GM19351 (cell line): ENCODE results near the gene AK8.

Source experiments
- ATAC-seq: cut with Tn5 transposase; IDR thresholded peaks from one replicate; pipeline ENCODE4 v1.9.1; 2021; ENCODE audit warnings: mild to moderate bottlenecking, moderate library complexity; ENCODE audit not compliant: unreplicated experiment

AK8 gene

DNA sequence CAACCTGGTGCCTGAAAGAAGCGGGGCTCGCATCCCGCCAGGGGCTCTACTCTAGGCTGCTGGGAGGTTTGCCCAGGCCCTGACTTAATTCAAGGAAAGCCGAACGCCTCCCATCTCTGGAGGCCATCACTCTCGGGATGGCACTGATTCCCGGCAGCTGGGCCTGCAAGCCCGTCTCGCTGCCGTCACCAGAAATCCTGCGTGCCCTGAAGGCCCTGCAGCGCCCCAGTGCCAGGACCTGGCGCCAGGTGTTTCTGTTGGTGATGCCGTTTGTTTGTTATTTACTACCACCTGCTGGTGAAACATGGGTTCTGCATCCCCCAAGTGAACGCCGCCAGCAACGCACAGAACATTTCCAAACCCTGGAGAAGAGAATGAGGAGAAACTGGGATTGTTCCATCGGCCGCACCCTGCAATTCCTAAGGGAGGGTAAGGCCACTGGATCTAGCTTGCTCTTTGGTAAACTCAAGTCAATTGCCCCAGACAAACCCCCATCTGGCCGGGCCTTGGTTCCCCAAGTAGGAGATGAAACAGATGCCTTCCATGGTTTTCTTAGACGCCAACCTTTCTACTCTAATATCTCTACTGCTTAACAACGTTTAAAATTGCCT, 77.9 kb downstream of the AK8 start:
- no peak for ATAC-seq

DNA sequence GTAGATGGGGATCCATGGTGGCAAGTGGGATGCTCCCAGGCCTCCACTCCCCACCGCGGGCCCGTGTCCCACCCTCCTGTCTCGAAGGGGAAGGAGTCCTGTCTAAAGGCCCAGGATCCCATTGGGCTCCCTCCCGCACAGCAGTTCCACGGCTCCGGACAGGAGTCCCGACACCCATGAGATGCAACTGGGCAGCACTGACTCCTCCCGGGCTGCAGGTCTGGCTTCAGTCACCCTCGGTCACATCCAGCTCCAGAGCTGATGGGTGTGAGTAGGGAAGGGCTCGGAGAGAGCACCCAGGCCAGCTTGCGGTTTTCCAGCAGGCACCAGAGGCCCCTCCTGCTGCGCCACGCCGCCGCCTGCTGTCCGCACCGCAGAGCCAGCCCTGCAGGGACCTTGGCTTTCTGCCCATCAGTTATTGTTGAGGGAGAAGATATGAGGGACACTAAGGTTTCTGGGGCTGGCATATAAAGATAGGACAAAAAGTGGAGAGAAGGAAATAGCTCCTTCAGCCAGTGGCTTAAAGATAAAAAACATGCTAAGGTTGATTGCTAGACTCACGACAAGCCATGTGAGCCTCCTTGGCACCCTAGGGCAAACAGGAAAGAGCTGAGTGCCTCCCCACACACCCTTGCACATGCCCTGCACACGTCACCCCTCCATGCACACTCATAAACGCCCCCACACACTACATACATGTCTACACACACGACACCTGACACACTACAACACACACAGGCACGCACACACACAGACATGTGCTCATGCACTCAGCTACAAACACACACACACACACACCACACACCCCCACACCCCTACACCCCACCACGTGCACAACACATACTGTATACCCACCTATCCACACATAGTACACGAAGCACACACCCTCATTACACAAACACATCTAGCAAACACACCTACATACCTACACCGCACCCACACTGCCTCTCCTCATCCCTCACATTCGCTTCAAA, 79.0 kb downstream of the AK8 start:
- no peak for ATAC-seq

DNA sequence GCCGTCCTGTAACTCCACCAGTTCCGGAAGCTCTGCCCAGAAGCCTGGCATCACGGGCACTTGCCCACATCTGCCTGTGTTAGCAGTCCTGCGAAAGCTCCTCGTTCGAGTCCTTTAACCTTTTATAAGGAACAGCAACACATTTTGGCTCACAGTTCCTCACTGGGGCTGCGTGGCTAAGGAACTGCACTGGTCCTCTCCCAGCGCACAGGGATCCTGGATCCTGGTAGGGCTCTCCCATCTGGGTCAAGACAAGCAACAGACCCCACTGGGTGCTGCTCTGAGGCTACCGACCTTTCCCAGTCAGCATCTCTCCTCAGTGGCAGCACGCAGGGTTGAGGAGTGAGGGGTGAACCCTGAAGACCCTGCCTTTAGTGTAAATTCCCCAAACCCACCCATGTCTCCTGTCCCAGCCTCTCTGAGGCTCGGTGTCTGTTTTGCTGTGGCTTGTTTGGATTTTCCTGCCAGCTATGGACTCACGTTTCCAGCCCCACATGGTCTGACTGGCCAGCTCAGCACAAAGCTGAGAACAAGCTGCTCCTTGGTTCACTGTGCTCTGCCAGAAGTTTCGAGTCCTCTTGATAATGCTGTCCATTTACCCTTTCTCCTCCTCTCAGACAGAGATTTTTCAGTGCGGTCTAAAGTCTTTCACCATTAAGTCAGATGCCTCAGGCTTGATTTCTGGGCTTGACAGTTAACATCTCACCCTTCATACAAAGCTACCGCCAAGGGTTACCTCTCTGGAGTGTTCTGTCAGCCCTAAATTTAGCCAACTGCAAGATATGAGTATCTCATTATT, 80.0 kb downstream of the AK8 start:
- no peak for ATAC-seq

GRCh38 chr9:132795511-132796303, 82.4 kb downstream of the AK8 start:
- ATAC-seq, result no peak

DNA sequence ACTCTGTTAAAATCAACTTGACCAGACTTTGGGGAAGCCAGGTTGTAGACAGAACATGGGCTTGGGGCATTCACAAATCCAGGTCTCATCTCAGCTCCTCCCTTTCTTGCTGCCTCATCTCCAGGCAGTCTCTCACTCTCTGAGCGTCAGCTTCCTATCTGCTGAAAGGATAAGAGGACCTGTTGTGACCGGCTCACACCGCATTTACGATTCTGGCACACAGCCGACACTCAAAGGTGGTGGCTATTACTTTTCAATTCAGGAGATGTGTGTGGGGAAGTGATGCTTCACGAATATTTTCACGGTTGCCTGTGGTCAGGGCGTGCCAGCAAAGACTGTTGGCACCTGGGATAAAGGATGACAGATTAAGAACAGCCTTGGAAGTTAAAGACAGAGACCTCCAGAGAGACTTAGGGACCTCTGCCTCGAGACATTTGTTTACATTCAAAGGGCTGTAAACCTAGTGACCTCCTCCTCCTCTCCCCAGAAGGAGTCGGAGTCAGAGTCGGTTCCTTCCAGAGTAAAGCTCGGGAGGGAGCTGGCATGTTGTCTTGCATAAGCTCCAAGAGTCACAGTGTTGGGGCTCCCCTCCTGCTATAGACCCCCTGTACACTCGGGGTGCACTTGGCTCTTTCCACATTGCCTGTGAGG, 83.2 kb downstream of the AK8 start:
- no peak for ATAC-seq

- no peak for ATAC-seq
Observed at GRCh38 chr9:132793606-132794580, 84.2 kb downstream of the AK8 start.

DNA sequence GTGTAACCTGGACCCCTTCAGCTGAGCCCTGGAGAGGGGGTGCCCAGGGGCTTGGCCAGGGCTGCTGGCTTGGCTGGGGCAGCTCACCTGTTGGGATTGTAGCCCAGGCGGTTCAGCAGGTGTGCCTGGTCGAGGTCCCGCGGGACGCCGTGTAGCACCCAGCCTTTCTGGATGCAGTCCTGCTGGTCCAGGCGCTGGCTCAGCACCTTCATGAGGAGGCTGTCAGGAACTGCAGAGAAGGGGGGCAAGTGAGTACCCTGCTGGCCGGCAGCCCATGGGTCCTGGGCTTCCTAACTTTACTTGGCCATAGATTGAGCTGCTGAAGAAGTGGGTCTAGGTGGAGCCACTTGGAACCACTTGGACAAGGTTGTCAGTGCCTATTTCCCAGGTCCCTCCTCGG, 85.5 kb downstream of the AK8 start:
- no peak for ATAC-seq

GRCh38 chr9:132791699-132792240, 86.3 kb downstream of the AK8 start:
- ATAC-seq, result no peak

- no peak for ATAC-seq
Observed at GRCh38 chr9:132789719-132790118, 88.4 kb downstream of the AK8 start.

- no peak for ATAC-seq
Observed at GRCh38 chr9:132788378-132788777, 89.7 kb downstream of the AK8 start.

DNA sequence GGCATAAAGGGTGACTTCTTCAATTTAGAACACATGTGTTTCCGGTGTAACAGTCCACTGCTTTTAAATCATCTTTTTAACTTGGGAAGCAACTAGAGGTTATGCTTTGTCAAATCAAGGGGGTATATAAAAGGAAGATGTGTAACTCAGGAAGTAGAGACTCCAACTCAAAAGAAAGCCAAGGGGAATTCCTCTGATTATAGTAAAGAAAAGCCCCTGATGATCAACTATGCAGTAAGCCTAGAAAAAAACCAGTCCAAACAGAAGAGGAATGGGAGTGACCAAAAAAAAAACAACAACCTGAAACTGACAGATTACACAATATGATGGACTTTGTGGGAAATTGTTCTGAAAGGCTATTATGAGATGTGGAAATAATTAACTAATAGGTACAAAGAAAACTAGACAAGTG, 90.3 kb downstream of the AK8 start:
- ATAC-seq, result no peak

GRCh38 chr9:132784286-132784830, 93.7 kb downstream of the AK8 start:
- no peak for ATAC-seq

DNA sequence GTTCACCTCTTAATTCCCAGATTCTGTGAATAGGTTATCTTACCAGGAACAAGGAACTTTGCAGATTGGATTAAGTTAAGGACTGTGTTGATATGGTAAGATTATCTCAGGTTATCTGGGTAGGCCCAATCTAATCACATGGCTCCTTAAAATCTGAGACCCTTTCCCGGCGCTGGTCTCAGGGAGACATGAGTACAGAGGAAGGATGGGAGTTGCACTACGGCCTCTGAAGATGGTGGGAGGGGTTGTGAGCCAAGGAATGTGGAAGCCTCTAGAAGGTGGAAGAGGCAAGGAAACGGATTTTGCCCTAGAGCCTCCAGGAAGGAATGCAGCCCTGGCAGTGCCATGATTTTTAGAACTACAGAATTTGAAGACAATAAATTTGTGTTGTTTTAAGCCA, 95.1 kb downstream of the AK8 start:
- no peak for ATAC-seq

DNA sequence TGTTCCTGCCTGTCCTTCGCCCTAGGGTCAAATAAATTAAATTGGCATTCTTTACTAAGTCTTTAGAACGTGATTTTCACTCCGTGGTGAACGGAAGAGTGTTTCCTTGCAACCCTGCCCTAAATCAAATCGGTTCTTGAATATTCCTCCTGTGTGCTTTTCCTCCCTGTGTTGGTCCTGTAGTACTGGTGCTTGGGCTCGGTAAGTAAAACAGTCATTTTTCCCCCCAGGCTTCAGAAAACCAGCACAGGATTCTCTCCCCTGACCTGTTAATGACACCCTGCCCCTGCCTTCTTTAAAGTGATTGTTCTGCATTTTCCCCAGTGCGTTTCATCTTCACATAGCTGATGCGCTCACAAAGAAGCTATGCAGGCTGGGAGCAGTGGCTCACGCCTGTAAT, 96.0 kb downstream of the AK8 start:
- no peak for ATAC-seq

- no peak for ATAC-seq
Observed at GRCh38 chr9:132780230-132781007, 97.7 kb downstream of the AK8 start.

- ATAC-seq, result no peak
Observed at GRCh38 chr9:132776891-132777290, 101.2 kb downstream of the AK8 start.

DNA sequence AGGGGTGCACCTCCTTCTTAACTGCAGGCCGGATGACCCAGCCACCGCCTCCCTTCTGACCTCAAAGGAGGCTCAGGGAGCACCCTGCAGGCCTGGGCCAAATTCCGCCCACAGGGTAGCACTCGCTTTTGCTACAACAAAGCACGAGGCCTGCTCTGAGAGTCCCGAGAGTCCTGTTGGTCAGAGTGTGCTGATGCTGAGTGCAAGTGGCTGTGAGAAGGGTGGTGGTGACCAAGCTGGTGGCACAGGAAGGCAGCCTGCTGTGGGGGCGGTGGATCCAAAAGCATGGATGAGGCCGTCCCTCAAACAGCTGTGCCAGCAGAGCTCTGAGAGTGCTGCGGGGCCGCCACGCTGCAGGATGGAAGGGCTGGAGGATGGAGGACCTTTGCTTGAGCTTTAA, 101.8 kb downstream of the AK8 start:
- no peak for ATAC-seq

- ATAC-seq, result no peak
Observed at GRCh38 chr9:132775720-132776119, 102.4 kb downstream of the AK8 start.
